Psoas muscle (tissue), 8 donors: ENCODE results near the gene SLC39A8. TPM values are rescaled to one million over a fixed set of nuclear protein-coding genes. Genes with fewer than 3 reads are reported as not detected.

ENCODE experiments used
- ATAC-seq, 4 donors: fragments of 200-7000 bp; cut with Tn5 transposase; one replicate each; pipeline ENCODE4 v1.9.1; 2020; ENCODE audit warnings: moderate library complexity in 3 of 4, mild to moderate bottlenecking in 2 of 4
- DNase-seq, 2 donors: peaks; one replicate each; pipeline ENCODE4 v3.0.0-alpha.2; 2020
- H3K27ac ChIP-seq: fragments of 200-600 bp; one replicate; pipeline ENCODE4 v1.8.0; 2022
- H3K27me3 ChIP-seq, 3 donors: fragments of 200-600 bp in 1 of 3; one replicate each; pipeline versions ENCODE4 v1.6.1 to v1.8.0; 2013 to 2022; ENCODE audit warnings: low read length in 2 of 3, mild to moderate bottlenecking in 2 of 3, moderate library complexity in 1 of 3; ENCODE audit not compliant: insufficient read depth in 3 of 3
- H3K36me3 ChIP-seq, 2 donors: fragments of 200-600 bp in 1 of 2; one replicate each; pipeline versions ENCODE4 v1.6.1 to v1.8.0; 2013 to 2022; ENCODE audit warnings: low read depth in 1 of 2, mild to moderate bottlenecking in 1 of 2, moderate library complexity in 1 of 2; ENCODE audit not compliant: insufficient read depth in 1 of 2
- H3K4me1 ChIP-seq: fragments of 200-600 bp; one replicate; pipeline ENCODE4 v1.8.0; 2022
- H3K4me3 ChIP-seq: fragments of 200-600 bp; one replicate; pipeline ENCODE4 v1.8.0; 2022; ENCODE audit warnings: mild to moderate bottlenecking
- H3K9me3 ChIP-seq: fragments of 200-600 bp; one replicate; pipeline ENCODE4 v1.8.0; 2022
- CTCF ChIP-seq: fragments of 200-600 bp; IDR thresholded peaks from one replicate; pipeline ENCODE4 v1.8.0; 2022; ENCODE audit warnings: antibody characterized with exemption
- WGBS, 3 donors: extraction: QIAGEN DNeasy Blood & Tissue Kit; methylation state at CpG; one replicate each; pipeline versions ENCODE4 v1.1.6 to v1.1.7; 2013; 5-methylcytosine and 5-hydroxymethylcytosine counted together
- intact Hi-C, 2 donors: fragments of 100-400 bp; cut with DNase I; formaldehyde crosslinking; loops; one replicate each; pipeline versions ENCODE4 v1.11.0 to v1.14.2; 2022
- polyA plus RNA-seq, 3 donors: library from polyadenylated mRNA; stranded (reverse); fragments of 200-250 nt; gene quantifications; one replicate each; pipeline ENCODE4 v1.2.3, GENCODE V29; 2013
- total RNA-seq, 4 donors: library from RNA; stranded (reverse); fragmentation: NEBNext Ultra II Directional in 2 of 4; extraction: Animal tissue kit (Norgen Biotek cat#: 25700) in 2 of 4; gene quantifications; one replicate each; pipeline versions ENCODE4 v1.2.1 to v1.2.4, GENCODE V29; 2021 to 2023
- donor health status: healthy with polysubstance abuse.
- donor health status: DM: no; HTN: no; CAD: no; lungs with moderate emphysema.
- donor health status: Bipolar disorder and iron deficiency.
- donor health status: healthy.
- donor health status: DM: yes; HTN: yes; CAD: no.
- donor health status: DM: no; HTN: no; CAD: no.
- donor health status: DM: no; HTN: no; CAD: no.
- donor health status: DM: yes; HTN: yes; CAD: no.

SLC39A8 gene
- total and polyA plus RNA-seq, 7 donors: 0.66 to 3.6 (median 1.7) TPM

DNA sequence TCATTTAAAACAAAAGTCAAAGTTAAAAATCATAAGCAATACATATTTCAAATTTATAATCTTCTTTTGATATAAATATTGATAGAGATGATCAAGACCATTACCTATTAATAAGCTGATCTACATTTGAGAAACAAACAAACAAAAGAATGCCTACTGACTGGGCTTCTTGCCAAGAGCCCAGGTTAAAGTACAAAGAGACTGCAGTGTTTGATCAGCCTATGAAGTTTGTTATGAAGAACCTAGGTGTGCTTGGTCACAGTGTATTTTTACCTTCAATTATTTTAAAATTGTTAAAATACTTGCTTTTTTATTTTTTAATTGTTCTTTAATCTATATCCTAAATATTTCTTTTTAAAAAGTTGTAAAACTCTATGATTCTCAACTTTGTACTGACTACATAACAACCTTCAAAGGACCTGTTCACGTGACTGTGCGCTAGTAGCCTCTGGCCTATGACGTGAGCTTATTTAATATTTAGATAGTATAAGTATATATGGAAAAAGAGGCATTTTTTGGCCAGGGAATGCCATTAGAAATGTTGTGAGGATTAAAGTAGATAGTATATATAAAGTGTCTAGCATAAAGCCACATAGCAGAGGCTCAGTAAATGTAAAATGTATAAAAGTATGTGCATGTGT lies 11.4 kb upstream of the SLC39A8 start:
- ATAC-seq: no peak
- intact Hi-C loops: no loop called here
- H3K27ac ChIP-seq: no peak overlapping the region
- no peaks in the 10 kb centered on the region for H3K27me3 ChIP-seq
- TF ChIP-seq CTCF: no peak
- no peak overlapping the region for H3K4me3 ChIP-seq
- no peaks in the 10 kb centered on the region for H3K36me3 ChIP-seq
- no peak for DNase-seq
- H3K4me1 ChIP-seq: no peaks in the 10 kb centered on the region
- 94 to 98% (median 96%) methylated on average over 3 of the region's 3 CpGs for WGBS, 3 donors
- no peaks in the 10 kb centered on the region for H3K9me3 ChIP-seq

GRCh38 chr4:102355748-102356147 lies 10.5 kb upstream of the SLC39A8 start:
- no peak for ATAC-seq
- 69 to 81% (median 79%) methylated on average over 2 of the region's 2 CpGs for WGBS, 3 donors
- Histone ChIP-seq H3K27me3 (no peaks in the 10 kb centered on the region), H3K4me3 (no peak overlapping the region), H3K36me3 (no peaks in the 10 kb centered on the region), H3K27ac (no peak overlapping the region), H3K9me3 (no peaks in the 10 kb centered on the region), H3K4me1 (no peaks in the 10 kb centered on the region)
- TF ChIP-seq CTCF: no peak
- DNase-seq: no peak
- intact Hi-C loops: no loop called here

DNA sequence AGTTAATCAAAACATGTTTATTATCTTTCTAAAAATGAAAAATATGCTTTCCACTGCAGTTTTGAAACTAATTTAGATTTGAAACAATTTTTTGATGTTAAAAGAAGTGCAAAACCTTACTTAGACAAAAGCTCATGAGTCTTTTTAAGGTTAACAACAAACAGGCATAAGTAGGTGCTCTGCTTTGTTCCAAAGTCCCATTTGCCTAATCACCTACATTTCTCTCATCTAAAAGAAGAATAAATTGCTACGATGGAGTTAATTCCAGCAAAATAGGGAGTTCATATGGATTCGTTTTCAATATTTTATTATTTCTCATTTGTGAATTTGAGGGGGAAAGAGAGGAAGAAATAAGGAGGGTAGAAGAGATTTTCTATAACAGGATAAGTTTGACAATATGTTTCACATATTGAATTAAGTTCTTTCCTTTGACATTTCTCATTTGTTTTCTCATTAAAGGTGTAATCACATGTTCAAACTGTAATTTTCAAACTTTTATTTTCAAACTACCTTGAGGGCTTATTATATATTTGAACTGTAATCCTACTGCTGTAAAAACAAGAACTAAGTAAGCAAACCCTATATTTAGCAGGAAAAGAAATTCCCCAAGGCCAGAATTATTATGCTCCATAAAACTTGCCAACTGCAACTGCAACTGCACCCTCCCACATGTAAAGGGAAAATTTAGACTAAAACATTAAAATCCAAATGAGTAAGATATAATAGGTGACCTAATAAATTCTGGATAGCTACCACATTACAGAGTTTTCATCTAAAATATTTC lies 9.6 kb upstream of the SLC39A8 start:
- no peaks in the 10 kb centered on the region for H3K4me1 ChIP-seq
- H3K4me3 ChIP-seq: no peak overlapping the region
- ATAC-seq (no peak), DNase-seq (no peak)
- no peak overlapping the region for H3K27ac ChIP-seq
- no peak for TF ChIP-seq CTCF
- H3K27me3 ChIP-seq: no peaks in the 10 kb centered on the region
- no peaks in the 10 kb centered on the region for H3K36me3 ChIP-seq
- WGBS, 3 donors: 59 to 69% (median 69%) methylated on average over 2 of the region's 2 CpGs
- no peaks in the 10 kb centered on the region for H3K9me3 ChIP-seq
- intact Hi-C loops: no loop called here

GRCh38 chr4:102352781-102353180 lies 7.5 kb upstream of the SLC39A8 start:
- no peak overlapping the region for H3K4me3 ChIP-seq
- H3K27ac ChIP-seq: no peak overlapping the region
- ATAC-seq: no peak
- no peaks in the 10 kb centered on the region for H3K36me3 ChIP-seq
- no peak for TF ChIP-seq CTCF
- 68 to 69% (median 68%) methylated on average over 6 of the region's 6 CpGs for WGBS, 3 donors
- H3K9me3 ChIP-seq: no peaks in the 10 kb centered on the region
- intact Hi-C loops: no loop called here
- no peak for DNase-seq
- no peaks in the 10 kb centered on the region for H3K4me1 ChIP-seq
- H3K27me3 ChIP-seq: no peaks in the 10 kb centered on the region
